Skin epidermis (tissue), 12 donors: ENCODE results near the gene TECR.
"Not testable (repeated sequence)": the region's sequence is repeated elsewhere in the genome, so short reads cannot be mapped to it uniquely, and the experiment has no call there.

Source experiments
- H3K27ac ChIP-seq, 21 experiments: fragments of 200-600 bp; sonication (generic) in 11 of 21; one replicate each; pipeline ENCODE4 v1.5.0; 2020; ENCODE audit warnings: mild to moderate bottlenecking in 3 of 21, inconsistent platforms in 2 of 21, moderate library complexity in 2 of 21
- H3K4me3 ChIP-seq, 7 experiments: fragments of 200-600 bp; sonication (generic) in 2 of 7; one replicate each; pipeline ENCODE4 v1.5.0; 2020; ENCODE audit warnings: inconsistent platforms in 2 of 7, mild to moderate bottlenecking in 2 of 7, moderate library complexity in 1 of 7

The TECR gene

DNA sequence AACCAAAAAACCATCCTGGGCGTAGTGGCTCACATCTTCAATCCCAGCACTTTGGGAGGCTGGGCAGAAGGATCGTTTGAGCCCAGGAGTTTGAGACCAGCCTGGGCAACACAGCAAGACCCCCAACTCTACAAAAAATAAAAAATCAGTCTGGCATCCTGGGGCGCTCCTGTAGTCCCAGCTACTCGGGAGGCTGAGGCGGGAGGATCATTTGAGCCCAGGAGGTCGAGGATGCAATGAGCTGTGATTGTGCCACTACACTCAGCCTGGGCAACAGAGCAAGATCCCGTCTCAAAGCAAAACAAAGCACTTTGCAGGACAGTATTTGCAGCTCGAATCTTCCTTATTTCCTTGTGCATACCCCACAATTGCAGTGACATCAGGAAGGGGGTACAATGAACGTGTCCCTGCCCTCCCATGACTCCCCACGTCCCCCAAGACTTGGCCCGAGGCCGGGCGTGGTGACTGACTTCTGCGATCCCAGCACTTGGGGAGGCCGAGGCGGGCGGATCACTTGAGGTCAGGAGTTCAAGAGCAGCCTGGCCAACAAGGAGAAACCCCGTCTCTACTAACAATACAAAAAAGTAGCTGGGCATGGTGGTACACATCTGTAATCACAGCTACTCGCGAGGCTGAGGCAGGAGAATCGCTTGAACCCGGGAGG lies 41.6 kb downstream of the TECR start:
- H3K27ac ChIP-seq: peak overlapping the region in 20 of 21 experiments; percentile 6 to 98 (median 88)
- H3K4me3 ChIP-seq: peak overlapping the region; percentile 62 to 93 (median 77)

DNA sequence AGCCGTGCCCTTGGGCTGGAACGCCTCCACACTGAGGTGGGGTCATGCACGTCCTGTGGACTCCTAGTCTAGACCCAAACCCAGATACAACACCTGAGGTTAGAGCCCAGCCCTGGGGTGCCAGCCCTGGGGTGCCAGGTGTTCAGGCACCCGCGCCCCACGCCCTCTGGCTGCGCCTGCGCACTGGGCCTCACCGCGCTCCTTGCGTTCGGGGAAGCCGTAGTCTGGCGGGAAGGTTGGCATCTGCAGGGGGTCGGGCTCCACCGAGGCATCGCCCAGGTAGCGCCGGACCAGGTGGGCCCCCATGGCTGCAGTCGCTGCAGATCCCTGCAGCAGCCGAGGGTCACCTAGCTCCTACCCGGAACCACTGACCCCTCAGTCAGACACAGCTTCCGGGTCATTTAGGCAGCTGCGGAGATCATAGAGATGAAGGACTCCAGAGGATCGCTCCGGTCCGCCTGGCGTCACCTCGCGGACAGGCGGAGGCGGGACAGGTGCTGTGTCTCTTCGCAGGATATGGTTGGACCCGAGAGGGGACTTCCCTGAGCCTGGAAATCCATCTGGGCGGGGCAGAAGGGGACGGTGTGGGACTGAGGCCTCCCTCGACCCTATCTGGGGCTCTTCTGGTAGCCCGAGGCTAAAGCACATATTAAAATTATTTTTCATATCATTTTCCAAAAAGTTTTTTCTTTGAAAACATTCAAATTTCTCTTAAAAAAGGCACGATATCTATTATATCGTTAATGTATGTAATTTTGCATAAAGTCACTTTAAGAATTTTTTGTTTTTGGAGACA lies 42.5 kb downstream of the TECR start, which contains the start of gene NDUFB7:
Gene NDUFB7 (minus strand): TSS at position 372 of the 796 bp plus-strand sequence. CDS start 66 bp downstream, at position 306.
- Histone ChIP-seq H3K4me3 (peak within 1 kb of the TSS; percentile 62 to 93 (median 77)), H3K27ac (peak within 1 kb of the TSS; percentile 6 to 98 (median 88))

DNA sequence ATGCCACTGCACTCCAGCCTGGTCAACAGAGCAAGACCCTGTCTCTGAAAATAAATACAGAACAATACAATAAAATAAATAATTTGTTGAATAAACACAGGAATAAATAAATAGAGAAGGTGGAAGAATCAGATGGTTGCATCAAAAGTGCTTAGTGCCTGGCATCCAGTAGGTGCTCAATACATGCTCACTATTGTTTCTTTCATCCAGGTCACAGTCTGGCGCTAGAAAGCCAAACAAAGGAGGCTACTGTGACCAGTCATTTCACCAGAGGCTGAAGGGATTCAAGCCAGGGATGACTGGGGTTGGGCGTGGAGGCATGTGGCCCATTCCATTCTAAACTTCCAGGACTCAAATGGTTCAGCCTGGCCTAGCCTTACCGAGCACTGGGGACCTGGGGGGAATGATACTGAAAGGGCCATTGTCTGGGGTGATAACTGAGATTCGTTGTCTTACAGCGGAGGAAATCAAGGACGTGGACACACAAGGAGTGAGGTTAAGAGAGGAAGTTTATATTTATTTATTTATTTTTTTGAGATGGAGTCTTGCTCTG lies 46.1 kb downstream of the TECR start:
- Histone ChIP-seq H3K4me3 (no peak overlapping the region), H3K27ac (no peak overlapping the region)

DNA sequence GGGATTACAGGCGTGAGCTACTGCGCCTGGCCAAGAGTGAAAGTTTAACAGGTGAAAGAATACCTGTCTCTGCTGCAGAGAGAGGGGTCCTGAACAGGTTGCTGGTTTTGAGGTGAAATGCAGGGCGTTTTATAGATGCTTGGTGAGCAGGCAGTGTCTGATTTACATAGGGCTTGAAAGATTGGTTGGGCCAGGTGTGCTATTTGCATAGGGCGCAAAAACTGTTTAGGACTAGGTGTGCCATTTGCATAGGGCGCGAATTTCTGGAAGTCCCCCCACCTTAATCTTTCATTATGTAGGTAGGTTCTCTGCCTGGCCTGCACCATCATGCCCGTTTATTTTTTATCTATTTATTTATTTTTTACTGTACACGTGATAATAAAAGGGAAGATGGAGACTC lies 47.0 kb downstream of the TECR start:
- no peak overlapping the region for H3K4me3 ChIP-seq
- no peak overlapping the region for H3K27ac ChIP-seq

DNA sequence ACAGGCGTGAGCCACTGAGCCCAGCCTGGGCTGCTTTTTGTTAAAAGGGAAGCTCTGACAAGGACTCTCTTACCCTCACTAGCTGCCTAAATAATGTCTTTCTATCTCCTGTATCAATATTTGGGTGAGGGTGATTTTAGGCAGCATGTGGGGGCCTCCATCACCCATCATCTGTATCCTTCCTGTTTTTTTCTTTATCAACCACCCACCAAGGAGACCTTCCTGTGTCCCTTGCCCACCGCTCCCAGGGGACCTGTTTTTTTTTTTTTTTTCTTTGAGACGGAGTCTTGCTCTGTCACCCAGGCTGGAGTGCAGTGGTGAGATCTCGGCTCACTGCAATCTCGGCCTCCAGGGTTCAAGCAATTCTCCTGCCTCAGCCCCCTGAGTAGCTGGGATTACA lies 47.9 kb downstream of the TECR start:
- Histone ChIP-seq H3K27ac (no peak overlapping the region), H3K4me3 (no peak overlapping the region)

DNA sequence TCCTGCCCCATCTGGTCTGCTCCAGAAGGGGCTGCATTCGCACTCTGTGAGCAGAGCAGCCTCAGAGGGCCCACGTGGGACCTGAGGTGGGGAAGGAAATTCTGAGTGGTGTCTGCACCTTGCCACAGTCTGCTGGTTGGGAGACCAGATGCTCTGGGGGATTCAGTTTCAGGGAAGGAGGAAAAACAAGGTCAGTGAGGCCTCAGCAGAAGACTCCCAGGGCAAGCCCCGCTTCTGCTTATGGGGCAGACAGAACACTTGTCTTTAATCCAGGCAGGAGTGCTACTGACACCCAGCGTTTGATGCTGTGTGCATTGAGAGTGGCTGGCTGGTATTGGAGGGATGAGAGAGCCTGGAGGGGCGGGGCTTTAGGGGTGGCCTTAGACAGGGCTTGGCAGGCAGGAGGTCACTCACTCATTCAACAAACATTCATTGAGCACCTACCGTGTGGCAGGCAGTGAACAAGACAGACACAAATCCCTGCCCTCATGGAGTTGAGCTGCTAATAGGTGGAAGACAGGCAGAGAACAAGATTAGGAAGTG lies 48.6 kb downstream of the TECR start:
- Histone ChIP-seq H3K4me3 (no peak overlapping the region), H3K27ac (no peak overlapping the region)

DNA sequence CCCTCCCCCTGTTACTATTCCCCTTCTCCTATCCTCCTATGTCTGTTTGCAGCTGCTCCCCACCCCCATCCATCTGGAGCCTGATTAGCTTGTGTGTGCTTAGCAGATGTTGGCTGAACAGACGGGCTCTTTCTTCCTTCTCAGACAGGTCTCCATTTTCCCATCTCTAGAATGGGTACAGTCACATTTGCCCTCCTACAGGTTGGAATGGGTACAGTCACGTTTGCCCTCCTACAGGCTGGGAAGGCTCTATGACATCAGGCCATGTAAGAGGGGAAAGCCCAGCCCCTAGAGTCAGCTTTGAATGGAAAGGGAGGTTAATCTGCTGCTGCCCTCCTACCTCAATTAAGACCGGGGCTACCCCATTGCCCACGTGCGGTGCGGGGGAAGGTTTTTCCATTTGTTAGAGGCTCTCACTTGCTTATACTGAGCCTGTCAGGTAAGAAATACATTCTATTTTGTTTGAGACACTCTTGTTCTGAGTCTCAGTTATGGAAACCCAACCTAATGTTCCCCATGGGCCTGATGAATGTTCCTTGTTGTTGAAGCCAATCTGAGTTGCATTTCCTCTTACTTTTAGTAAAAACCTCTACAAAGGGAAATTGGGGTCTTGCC lies 51.3 kb downstream of the TECR start:
- Histone ChIP-seq H3K27ac (no peak overlapping the region), H3K4me3 (no peak overlapping the region)

DNA sequence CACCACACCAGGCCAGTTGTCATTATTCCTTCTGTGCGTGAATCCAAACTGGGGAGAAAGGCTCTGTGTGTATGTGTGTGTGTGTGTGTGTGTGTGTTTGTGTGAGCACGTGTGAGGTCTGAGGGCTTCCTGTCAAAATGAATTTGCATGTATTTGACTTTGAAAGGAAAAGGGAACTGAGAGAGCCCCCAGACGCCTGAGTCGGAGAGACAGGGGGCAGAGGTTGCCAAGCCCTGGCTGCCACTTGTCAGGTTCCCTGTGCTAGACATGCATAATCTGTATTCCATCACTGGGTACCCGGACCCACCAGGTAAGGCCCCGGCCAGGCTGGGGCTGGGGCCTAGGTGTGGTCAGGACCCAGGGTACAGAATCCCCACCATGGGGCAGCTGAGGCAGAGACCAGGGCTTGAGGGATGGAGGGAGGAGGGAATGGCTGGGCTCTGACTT lies 53.5 kb downstream of the TECR start, which contains the start of gene CLEC17A:
Gene CLEC17A (plus strand): TSS at position 191 of the 447 bp plus-strand sequence. CDS start 77 bp downstream, at position 268.
- Histone ChIP-seq H3K27ac (peak within 1 kb of the TSS in 1 of 21 experiments; percentile 61), H3K4me3 (no peak within 1 kb of the TSS)

DNA sequence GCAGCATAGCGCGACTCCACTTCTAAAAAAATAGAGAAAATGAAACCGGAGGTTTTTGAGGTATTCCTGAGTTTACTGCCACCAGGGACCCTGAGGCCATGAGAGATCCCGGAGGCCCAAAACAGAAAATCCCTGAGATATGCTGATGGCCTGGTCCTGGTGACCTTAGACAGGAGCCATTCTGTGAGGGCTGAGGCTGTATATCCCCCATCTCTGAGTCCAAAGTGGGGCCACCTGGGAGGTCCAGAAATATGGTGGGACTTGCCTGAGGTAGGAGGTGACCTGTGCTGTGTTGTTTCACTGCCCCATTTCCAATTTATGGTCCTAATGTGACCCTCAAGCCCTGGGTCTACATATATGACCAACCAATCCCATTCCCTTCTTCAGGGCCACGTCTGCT lies 55.0 kb downstream of the TECR start:
- H3K27ac ChIP-seq, H3K4me3 ChIP-seq: not testable (repeated sequence)

DNA sequence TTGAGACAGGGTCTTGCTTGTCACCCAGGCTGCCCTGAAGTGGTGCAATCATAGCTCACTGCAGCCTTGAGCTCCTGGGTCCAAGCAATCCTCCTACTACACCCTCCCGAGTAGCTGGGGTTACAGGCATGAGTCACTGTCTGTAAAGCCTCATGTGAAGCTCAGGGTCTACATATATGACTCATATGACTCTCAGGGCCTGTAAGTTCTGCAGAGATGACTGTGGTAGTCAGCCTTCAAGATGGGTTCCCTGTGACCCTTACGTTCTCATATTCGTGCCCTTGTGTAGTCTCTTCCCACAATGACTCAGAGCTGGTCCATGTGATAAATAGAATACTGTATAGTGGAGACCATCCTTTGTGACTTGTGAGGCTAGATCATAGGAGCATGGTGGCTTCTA lies 55.8 kb downstream of the TECR start:
- not testable (repeated sequence) for H3K27ac ChIP-seq, H3K4me3 ChIP-seq

DNA sequence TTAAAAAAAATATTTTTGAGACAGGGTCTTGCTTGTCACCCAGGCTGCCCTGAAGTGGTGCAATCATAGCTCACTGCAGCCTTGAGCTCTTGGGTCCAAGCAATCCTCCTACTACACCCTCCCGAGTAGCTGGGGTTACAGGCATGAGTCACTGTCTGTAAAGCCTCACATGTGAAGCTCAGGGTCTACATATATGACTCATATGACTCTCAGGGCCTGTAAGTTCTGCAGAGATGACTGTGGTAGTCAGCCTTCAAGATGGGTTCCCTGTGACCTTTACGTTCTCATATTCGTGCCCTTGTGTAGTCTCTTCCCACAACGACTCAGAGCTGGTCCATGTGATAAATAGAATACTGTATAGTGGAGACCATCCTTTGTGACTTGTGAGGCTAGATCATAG lies 60.0 kb downstream of the TECR start:
- H3K4me3 ChIP-seq, H3K27ac ChIP-seq: not testable (repeated sequence)

DNA sequence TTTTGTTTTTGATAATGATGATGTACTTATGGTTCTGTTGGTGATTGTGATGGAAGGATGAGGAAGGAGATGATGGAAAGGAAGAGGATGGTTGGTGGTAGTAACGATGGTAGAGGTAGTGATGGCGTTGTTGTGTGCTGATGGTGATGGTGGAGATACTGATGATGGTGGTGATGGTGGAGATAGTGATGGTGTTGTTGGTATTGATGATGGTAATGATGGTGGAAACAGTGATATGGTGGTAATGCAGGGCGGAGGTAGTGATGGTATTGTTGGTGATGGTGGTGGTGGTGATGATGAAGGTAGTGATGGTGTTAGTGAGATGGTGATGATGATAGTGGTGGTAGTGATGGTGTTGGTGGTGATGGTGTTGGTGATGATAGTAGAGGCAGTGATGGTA lies 66.2 kb downstream of the TECR start:
- H3K4me3 ChIP-seq: no peak overlapping the region
- no peak overlapping the region for H3K27ac ChIP-seq

DNA sequence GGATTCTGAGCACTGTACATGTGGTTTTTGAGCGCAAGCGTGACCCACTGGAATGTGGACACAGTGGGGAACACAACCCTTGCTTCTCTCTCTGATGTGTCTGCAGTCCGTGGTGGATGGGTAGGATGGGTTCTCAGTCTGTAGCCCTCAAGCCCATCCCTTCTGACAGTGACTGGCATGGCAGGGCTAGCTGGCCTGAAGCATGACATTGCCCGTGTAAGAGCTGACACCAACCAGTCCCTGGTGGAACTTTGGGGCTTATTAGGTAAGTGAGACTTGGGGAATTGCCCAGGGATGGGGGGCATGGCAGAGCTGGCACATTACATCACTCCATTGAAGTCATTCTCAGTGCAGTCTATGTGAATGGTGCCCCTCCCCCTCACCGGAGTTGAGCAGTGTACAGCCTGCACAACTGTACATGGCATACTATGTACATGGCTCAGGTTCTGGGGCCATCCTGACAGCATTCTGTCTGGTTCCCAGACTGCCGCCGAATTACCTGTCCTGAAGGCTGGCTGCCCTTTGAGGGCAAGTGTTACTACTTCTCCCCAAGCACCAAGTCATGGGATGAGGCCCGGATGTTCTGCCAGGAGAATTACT lies 70.3 kb downstream of the TECR start:
- Histone ChIP-seq H3K4me3 (no peak overlapping the region), H3K27ac (no peak overlapping the region)

DNA sequence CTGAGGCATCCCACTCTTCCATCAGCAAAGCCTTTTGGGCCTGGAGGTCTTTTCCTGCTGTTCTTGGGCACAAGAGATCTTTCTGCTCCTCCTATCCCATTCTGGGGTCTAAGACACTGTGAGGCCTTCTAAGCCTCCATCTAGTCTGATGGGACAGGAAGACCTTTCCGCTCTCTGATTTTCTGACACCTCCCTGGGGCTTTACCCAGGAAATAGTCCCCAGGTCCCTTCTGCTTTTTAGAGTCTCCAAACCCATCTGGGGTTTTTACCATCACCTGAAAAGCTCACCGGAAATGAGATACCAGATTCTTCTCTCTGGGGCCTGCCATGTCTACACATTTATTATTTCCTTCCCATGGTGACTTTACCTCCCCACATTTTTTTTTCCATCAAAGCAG lies 74.6 kb downstream of the TECR start:
- Histone ChIP-seq H3K27ac (peak overlapping the region in 1 of 21 experiments; percentile 29), H3K4me3 (no peak overlapping the region)

DNA sequence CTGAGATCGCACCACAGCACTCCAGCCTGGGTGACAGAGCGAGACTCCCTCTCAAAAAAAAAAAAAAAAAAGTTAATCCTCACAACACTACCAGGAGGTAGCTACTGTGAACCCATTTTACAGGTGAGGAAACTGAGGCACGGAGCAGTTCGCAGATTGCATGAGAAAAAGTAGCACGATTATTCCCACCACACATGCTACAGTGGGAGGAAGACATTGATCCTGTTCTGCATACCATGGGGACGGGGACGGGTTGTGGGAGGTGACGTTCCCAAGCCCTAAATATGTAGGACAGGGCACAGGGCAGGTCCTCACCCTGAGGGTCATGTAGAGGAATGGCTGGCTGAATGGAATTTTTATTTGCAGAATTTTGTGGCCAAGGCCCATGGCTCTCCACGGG lies 77.2 kb downstream of the TECR start:
- Histone ChIP-seq H3K4me3 (no peak overlapping the region), H3K27ac (no peak overlapping the region)

DNA sequence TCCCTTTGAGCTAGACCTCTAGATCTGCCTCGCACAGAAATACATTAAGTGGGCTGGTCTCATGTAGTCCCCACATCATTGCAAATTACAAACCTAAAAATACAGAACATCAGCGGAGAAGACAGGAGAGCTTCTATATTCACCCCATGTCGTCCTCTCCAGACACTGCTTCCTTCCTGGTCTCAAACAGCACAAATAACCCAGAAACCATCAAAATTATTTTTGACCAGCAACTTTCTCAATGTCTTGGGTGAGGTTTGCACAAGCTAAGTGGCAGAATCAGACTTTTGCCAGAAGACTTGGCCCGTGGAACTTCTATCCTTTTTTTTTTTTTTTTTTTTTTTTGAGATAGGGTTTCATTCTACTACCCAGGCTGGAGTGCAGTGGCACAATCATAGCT lies 81.7 kb downstream of the TECR start:
- no peak overlapping the region for H3K27ac ChIP-seq

DNA sequence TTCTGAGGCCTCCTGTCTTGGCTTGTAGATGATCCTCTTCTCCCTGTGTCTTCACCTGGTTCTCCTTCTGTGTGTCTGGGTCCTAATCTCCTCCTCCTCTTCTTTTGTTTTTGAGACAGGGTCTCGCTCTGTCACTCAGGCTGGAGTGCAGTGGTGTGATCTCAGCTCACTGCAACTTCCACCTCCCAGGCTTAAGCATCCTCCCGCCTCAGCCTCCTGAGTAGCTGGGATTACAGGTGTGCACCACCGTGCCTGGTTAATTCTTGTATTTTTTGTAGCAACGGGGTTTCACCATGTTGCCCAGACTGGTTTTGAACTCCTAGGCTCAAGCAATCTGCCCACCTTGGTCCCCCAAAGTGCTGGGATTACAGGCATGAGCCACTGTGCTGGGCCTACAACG lies 82.8 kb downstream of the TECR start:
- H3K4me3 ChIP-seq, H3K27ac ChIP-seq: not testable (repeated sequence)

More for the DNA sequence above, 81.7 kb downstream of the TECR start:
- no peak overlapping the region for H3K4me3 ChIP-seq

DNA sequence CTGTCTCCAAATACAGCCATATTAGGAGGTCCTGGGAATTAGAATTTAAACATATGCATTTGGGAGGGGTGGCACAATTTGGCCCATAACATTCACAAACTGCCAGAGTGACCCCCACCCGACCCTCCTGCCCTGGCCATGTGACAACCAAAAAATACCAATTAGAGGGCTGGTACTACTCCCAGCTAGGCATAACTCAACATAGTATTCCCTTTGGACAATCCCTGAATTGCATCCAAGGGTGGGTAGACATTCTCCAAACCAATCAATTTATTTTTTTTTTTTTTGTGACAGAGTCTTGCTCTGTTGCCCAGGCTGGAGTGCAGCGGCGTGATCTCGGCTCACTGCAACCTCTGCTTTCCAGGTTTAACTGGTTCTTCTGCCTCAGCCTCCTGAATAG lies 83.3 kb downstream of the TECR start:
- Histone ChIP-seq H3K4me3 (no peak overlapping the region), H3K27ac (peak overlapping the region in 1 of 21 experiments; percentile 18)

DNA sequence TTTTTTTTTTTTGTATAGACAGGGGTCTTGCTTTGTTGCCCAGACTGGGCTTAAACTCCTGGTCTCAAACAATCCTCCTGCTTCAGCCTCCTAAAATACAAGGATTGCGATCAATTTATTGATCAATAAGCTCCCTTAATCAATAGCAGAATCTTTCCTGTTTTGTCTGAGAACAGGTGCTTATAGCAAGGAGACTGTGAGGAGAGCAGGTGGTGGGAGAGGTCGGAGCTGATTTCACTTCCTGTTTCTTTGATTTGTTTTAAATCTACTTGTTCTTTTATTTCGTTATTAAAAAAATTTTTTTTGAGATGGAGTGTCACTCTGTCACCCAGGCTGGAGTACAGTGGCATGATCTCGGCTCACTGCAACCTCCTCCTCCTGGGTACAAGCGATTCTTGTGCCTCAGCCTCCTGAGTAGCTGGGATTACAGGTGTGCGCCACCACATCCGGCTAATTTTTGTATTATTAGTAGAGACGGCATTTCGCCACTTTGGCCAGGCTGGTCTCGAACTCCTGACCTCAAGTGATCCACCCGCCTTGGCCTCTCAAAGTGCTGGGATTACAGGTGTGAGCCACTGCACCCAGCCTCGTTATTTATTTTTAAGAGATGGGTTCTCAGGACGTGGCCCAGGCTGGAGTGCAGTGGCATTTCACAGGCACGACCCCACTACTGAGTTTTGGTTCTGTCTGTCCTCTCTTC lies 84.2 kb downstream of the TECR start:
- H3K27ac ChIP-seq: peak overlapping the region in 1 of 21 experiments; percentile 20
- not testable (repeated sequence) for H3K4me3 ChIP-seq
